Ishikawa (cell line): ENCODE data around the gene FAM98C.

ENCODE experiments used
- CREB1 ChIP-seq: IDR thresholded peaks from 2 replicates; pipeline ENCODE4 v1.6.1; 2012; ENCODE audit warnings: low read depth
- EP300 ChIP-seq: IDR thresholded peaks from 2 replicates; pipeline ENCODE4 v1.6.1; 2012; ENCODE audit warnings: borderline replicate concordance
- NFIC ChIP-seq: IDR thresholded peaks from 2 replicates; pipeline ENCODE4 v1.6.1; 2012
- TAF1 ChIP-seq: IDR thresholded peaks from 2 replicates; pipeline ENCODE4 v1.6.1; 2012; ENCODE audit warnings: low read depth, mild to moderate bottlenecking
- TF ChIP-seq, protein P1 (sequence below): IDR thresholded peaks from 2 replicates; pipeline ENCODE4 v1.6.1; 2012; ENCODE audit warnings: low read depth, mild to moderate bottlenecking

DNA sequence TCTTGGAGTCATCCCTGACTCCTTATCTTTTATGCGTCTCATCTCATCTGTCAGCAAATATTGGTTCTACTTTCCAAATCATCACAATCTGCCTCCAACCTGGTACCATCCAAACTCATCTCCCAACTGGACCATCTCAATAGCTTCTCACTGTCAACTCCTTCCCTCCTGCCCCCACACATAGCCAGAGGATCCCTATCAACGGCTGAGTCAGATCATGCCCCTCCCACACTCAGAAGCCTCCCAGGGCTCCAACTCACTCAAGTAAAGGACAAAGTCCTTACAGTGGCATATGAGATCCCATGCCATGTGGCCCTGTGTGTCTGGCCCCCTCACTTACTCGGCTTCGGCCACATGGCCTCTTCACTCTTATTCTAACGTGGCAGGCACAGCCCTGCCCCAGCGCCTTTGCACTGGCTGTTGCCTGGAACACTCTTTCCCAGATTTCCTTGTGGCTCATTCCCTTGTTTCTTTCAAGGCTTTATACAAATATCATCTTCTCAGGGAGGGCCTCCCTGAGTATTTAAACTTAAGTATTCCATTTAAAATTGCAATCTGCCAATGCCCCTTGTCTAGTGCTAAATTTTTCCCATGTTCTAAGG lies 10.1 kb upstream of the FAM98C start:
- TF ChIP-seq NFIC (no peak), EP300 (no peak), TAF1 (no peak), CREB1 (no peak)
- TF ChIP-seq, protein P1, sequence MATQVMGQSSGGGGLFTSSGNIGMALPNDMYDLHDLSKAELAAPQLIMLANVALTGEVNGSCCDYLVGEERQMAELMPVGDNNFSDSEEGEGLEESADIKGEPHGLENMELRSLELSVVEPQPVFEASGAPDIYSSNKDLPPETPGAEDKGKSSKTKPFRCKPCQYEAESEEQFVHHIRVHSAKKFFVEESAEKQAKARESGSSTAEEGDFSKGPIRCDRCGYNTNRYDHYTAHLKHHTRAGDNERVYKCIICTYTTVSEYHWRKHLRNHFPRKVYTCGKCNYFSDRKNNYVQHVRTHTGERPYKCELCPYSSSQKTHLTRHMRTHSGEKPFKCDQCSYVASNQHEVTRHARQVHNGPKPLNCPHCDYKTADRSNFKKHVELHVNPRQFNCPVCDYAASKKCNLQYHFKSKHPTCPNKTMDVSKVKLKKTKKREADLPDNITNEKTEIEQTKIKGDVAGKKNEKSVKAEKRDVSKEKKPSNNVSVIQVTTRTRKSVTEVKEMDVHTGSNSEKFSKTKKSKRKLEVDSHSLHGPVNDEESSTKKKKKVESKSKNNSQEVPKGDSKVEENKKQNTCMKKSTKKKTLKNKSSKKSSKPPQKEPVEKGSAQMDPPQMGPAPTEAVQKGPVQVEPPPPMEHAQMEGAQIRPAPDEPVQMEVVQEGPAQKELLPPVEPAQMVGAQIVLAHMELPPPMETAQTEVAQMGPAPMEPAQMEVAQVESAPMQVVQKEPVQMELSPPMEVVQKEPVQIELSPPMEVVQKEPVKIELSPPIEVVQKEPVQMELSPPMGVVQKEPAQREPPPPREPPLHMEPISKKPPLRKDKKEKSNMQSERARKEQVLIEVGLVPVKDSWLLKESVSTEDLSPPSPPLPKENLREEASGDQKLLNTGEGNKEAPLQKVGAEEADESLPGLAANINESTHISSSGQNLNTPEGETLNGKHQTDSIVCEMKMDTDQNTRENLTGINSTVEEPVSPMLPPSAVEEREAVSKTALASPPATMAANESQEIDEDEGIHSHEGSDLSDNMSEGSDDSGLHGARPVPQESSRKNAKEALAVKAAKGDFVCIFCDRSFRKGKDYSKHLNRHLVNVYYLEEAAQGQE, result no peak
